OCI-LY3 (cell line): Measurements from ENCODE around the gene FBXL20.
A peak's percentile ranks its signal among the peaks of the same experiment; 100 is the strongest.

Experiments used
- H2AFZ ChIP-seq: fragments of 200-600, 300-600 bp; shearing (Covaris generic); 2 replicates; pipeline ENCODE4 v1.6.0; 2014; ENCODE audit warnings: antibody characterized with exemption, low read depth, low read length
- H3K27ac ChIP-seq: fragments of 200-600, 300-600 bp; sonication (generic); 2 replicates; pipeline ENCODE4 v1.5.1; 2014; ENCODE audit warnings: mild to moderate bottlenecking, low read length, moderate library complexity, mixed read lengths
- H3K27me3 ChIP-seq: fragments of 200-600, 300-600 bp; sonication (generic); 2 replicates; pipeline ENCODE4 v1.6.1; 2014; ENCODE audit warnings: low read depth, low read length, mixed read lengths
- H3K36me3 ChIP-seq: fragments of 200-600, 300-600 bp; sonication (generic); replicated peaks from 2 replicates; pipeline ENCODE3; 2014; ENCODE audit warnings: low read depth, low read length, mixed read lengths
- H3K4me1 ChIP-seq: fragments of 300-600, 200-600 bp; sonication (generic); 2 replicates; pipeline ENCODE4 v1.6.1; 2014; ENCODE audit warnings: low read length, mixed read lengths
- H3K4me2 ChIP-seq: fragments of 200-600, 300-600 bp; sonication (generic); 2 replicates; pipeline ENCODE4 v1.6.1; 2014; ENCODE audit warnings: low read length, mixed read lengths
- H3K4me3 ChIP-seq: fragments of 300-600, 200-600 bp; sonication (generic); 2 replicates; pipeline ENCODE4 v1.5.1; 2014; ENCODE audit warnings: antibody characterized with exemption, mild to moderate bottlenecking, low read length, moderate library complexity
- H3K79me2 ChIP-seq: fragments of 300-600, 200-600 bp; shearing (Covaris generic); 2 replicates; pipeline ENCODE4 v1.6.1; 2014; ENCODE audit warnings: mild to moderate bottlenecking, low read length, mixed read lengths
- H3K9ac ChIP-seq: fragments of 300-600, 200-600 bp; shearing (Covaris generic); 2 replicates; pipeline ENCODE4 v1.6.0; 2014; ENCODE audit warnings: mild to moderate bottlenecking, low read length, moderate library complexity
- H3K9me3 ChIP-seq: fragments of 200-600, 300-600 bp; shearing (Covaris generic); 2 replicates; pipeline ENCODE4 v1.6.1; 2014; ENCODE audit warnings: low read length, mixed read lengths; ENCODE audit not compliant: insufficient read depth
- H4K20me1 ChIP-seq: fragments of 200-600, 300-600 bp; sonication (generic); 2 replicates; pipeline ENCODE4 v1.6.1; 2016; ENCODE audit warnings: low read length, mixed read lengths; ENCODE audit not compliant: insufficient read depth
- CTCF ChIP-seq: fragments of 200-600, 300-600 bp; sonication (generic); IDR thresholded peaks from 2 replicates; pipeline ENCODE4 v1.5.1; 2014; ENCODE audit warnings: antibody characterized with exemption, low read length, low read depth
- EZH2phosphoT487 ChIP-seq: fragments of 200-600 bp; shearing (Covaris generic); IDR thresholded peaks from 2 replicates; pipeline ENCODE4 v1.6.1; 2018; ENCODE audit warnings: antibody characterized with exemption, mixed run types, low read depth

FBXL20 gene

GRCh38 chr17:39332092-39332491, 69.3 kb downstream of the FBXL20 start:
- H2AFZ ChIP-seq = no peak overlapping the region
- H3K9me3 ChIP-seq = no peaks in the 10 kb centered on the region
- TF ChIP-seq CTCF = no peak
- TF ChIP-seq EZH2phosphoT487 = no peak

GRCh38 chr17:39328815-39329214, 72.6 kb downstream of the FBXL20 start:
- Histone ChIP-seq H3K4me3 (0 out of 2 replicates have a peak overlapping the region, but pooled peaks have one; percentile 18), H3K27ac (no peak overlapping the region), H3K4me2 (peak overlapping the region; percentile 60), H2AFZ (0 out of 2 replicates have a peak overlapping the region, but pooled peaks have one; percentile 24), H3K9ac (no peak overlapping the region), H4K20me1 (no peaks in the 10 kb centered on the region), H3K36me3 (peaks cover 2% of the 10 kb centered on the region), H3K9me3 (no peaks in the 10 kb centered on the region), H3K79me2 (no peaks in the 10 kb centered on the region), H3K4me1 (peaks cover 32% of the 10 kb centered on the region), H3K27me3 (no peaks in the 10 kb centered on the region)
- TF ChIP-seq CTCF (no peak), EZH2phosphoT487 (no peak)

More at GRCh38 chr17:39332092-39332491, 69.3 kb downstream of the FBXL20 start:
- H3K4me3 ChIP-seq = no peak overlapping the region
- no peak overlapping the region for H3K9ac ChIP-seq
- no peaks in the 10 kb centered on the region for H3K27me3 ChIP-seq
- no peak overlapping the region for H3K4me2 ChIP-seq
- H3K79me2 ChIP-seq = no peaks in the 10 kb centered on the region
- no peak overlapping the region for H3K27ac ChIP-seq
- H3K4me1 ChIP-seq = peaks cover 27% of the 10 kb centered on the region
- H4K20me1 ChIP-seq = no peaks in the 10 kb centered on the region
- no peaks in the 10 kb centered on the region for H3K36me3 ChIP-seq

- Histone ChIP-seq H3K9me3 (no peaks in the 10 kb centered on the region), H2AFZ (no peak overlapping the region), H3K27me3 (no peaks in the 10 kb centered on the region), H3K4me2 (no peak overlapping the region), H3K4me3 (no peak overlapping the region), H4K20me1 (no peaks in the 10 kb centered on the region), H3K36me3 (peaks cover 2% of the 10 kb centered on the region), H3K79me2 (no peaks in the 10 kb centered on the region), H3K4me1 (peaks cover 32% of the 10 kb centered on the region), H3K9ac (no peak overlapping the region), H3K27ac (no peak overlapping the region)
- TF ChIP-seq CTCF (no peak), EZH2phosphoT487 (no peak)
These were observed 74.3 kb downstream of the FBXL20 start for GRCh38 chr17:39327109-39327508.

- TF ChIP-seq EZH2phosphoT487 (no peak), CTCF (no peak)
- H2AFZ ChIP-seq = no peak overlapping the region
These were observed 75.7 kb downstream of the FBXL20 start for GRCh38 chr17:39325528-39326240.

More at GRCh38 chr17:39325528-39326240, 75.7 kb downstream of the FBXL20 start:
- no peaks in the 10 kb centered on the region for H3K9me3 ChIP-seq
- peaks cover 35% of the 10 kb centered on the region for H3K4me1 ChIP-seq
- H3K27ac ChIP-seq = peak overlapping the region; percentile 72
- peak overlapping the region; percentile 73 for H3K4me2 ChIP-seq
- no peaks in the 10 kb centered on the region for H3K27me3 ChIP-seq
- H3K79me2 ChIP-seq = no peaks in the 10 kb centered on the region
- H4K20me1 ChIP-seq = no peaks in the 10 kb centered on the region
- peak overlapping the region; percentile 44 for H3K4me3 ChIP-seq
- H3K9ac ChIP-seq = peak overlapping the region; percentile 41; the same call in 1 of the 2 replicates
- H3K36me3 ChIP-seq = peaks cover 2% of the 10 kb centered on the region
